ENCODE measurements around the gene STARD3NL. TPM values are rescaled to one million over a fixed set of nuclear protein-coding genes. Genes with fewer than 3 reads are reported as not detected.
"Not testable (repeated sequence)": the region's sequence is repeated elsewhere in the genome, so short reads cannot be mapped to it uniquely, and the experiment has no call there.

The STARD3NL gene
- polyA plus RNA-seq, 1 experiment = 93.4 TPM

GRCh38 chr7:38262545-38262944 lies 84.5 kb downstream of the STARD3NL start:
- Histone ChIP-seq H3K9me3 (ENCODE audit: control insufficient read depth, insufficient read depth, low read length) (no peaks in the 10 kb centered on the region), H3K4me3 (ENCODE audit: low read depth, low read length) (no peak overlapping the region), H3K27ac (ENCODE audit: low read depth, low read length) (no peak overlapping the region), H3K27me3 (ENCODE audit: control insufficient read depth, insufficient read depth, low read length) (no peaks in the 10 kb centered on the region)
- CTCF ChIA-PET = no interaction called here
- TF ChIP-seq CTCF (IDR thresholded peaks at IDR 0.05; ENCODE audit: low read depth, low read length) = no peak
- POLR2A ChIA-PET = no interaction called here
- no peak for DNase-seq (ENCODE audit: low read depth, low spot score)

- POLR2A ChIA-PET; H3K9me3 ChIP-seq (ENCODE audit: control insufficient read depth, insufficient read depth, low read length); H3K4me3 ChIP-seq (ENCODE audit: low read depth, low read length); CTCF ChIA-PET; DNase-seq (ENCODE audit: low read depth, low spot score); H3K27ac ChIP-seq (ENCODE audit: low read depth, low read length); H3K27me3 ChIP-seq (ENCODE audit: control insufficient read depth, insufficient read depth, low read length): not testable (repeated sequence)
These were observed 85.2 kb downstream of the STARD3NL start for GRCh38 chr7:38263274-38263673.

- H3K27me3 ChIP-seq (ENCODE audit: control insufficient read depth, insufficient read depth, low read length); CTCF ChIA-PET; H3K9me3 ChIP-seq (ENCODE audit: control insufficient read depth, insufficient read depth, low read length); POLR2A ChIA-PET; H3K27ac ChIP-seq (ENCODE audit: low read depth, low read length); H3K4me3 ChIP-seq (ENCODE audit: low read depth, low read length); DNase-seq (ENCODE audit: low read depth, low spot score): not testable (repeated sequence)
These were observed 86.6 kb downstream of the STARD3NL start for GRCh38 chr7:38264602-38265001.

GRCh38 chr7:38265958-38266357 lies 87.9 kb downstream of the STARD3NL start:
- H3K27me3 ChIP-seq (ENCODE audit: control insufficient read depth, insufficient read depth, low read length); POLR2A ChIA-PET; H3K4me3 ChIP-seq (ENCODE audit: low read depth, low read length); H3K27ac ChIP-seq (ENCODE audit: low read depth, low read length); H3K9me3 ChIP-seq (ENCODE audit: control insufficient read depth, insufficient read depth, low read length); DNase-seq (ENCODE audit: low read depth, low spot score); CTCF ChIA-PET: not testable (repeated sequence)

- not testable (repeated sequence) for DNase-seq (ENCODE audit: low read depth, low spot score); H3K4me3 ChIP-seq (ENCODE audit: low read depth, low read length)
These were observed 91.8 kb downstream of the STARD3NL start for GRCh38 chr7:38269704-38270346.

GRCh38 chr7:38270405-38270804 lies 92.4 kb downstream of the STARD3NL start:
- CTCF ChIA-PET; DNase-seq (ENCODE audit: low read depth, low spot score); H3K27ac ChIP-seq (ENCODE audit: low read depth, low read length); H3K4me3 ChIP-seq (ENCODE audit: low read depth, low read length); H3K27me3 ChIP-seq (ENCODE audit: control insufficient read depth, insufficient read depth, low read length); H3K9me3 ChIP-seq (ENCODE audit: control insufficient read depth, insufficient read depth, low read length); POLR2A ChIA-PET: not testable (repeated sequence)

More at GRCh38 chr7:38269704-38270346, 91.8 kb downstream of the STARD3NL start:
- H3K27ac ChIP-seq (ENCODE audit: low read depth, low read length); H3K27me3 ChIP-seq (ENCODE audit: control insufficient read depth, insufficient read depth, low read length); H3K9me3 ChIP-seq (ENCODE audit: control insufficient read depth, insufficient read depth, low read length); POLR2A ChIA-PET; CTCF ChIA-PET: not testable (repeated sequence)

- H3K4me3 ChIP-seq (ENCODE audit: low read depth, low read length) = no peak within 1 kb of the TSS
- CTCF ChIA-PET = interaction anchor here (1.3 to 1.5 kb wide), 2 partner anchors 46 to 62 kb away, joined by 3 to 4 read pairs; no protein-coding TSS in a partner anchor
- no peaks in the 10 kb centered on the region for H3K9me3 ChIP-seq (ENCODE audit: control insufficient read depth, insufficient read depth, low read length)
- POLR2A ChIA-PET = no interaction called here
- no peak for TF ChIP-seq CTCF (IDR thresholded peaks at IDR 0.05; ENCODE audit: low read depth, low read length)
- H3K27me3 ChIP-seq (ENCODE audit: control insufficient read depth, insufficient read depth, low read length) = no peaks in the 10 kb centered on the region
- DNase-seq (ENCODE audit: low read depth, low spot score) = no peak
- no peak within 1 kb of the TSS for H3K27ac ChIP-seq (ENCODE audit: low read depth, low read length)
These were observed 95.4 kb downstream of the STARD3NL start, which contains the start of gene TARP for GRCh38 chr7:38273286-38273995. TSS of gene TARP (minus strand) at chr7:38273636.

Measured in AG04450 (cell line).